Trophoblast cell (in vitro differentiated cells and primary cell): ENCODE results near the gene MRPS12.

Experiments used
- DNase-seq, 2 donors: peaks; one replicate each; pipeline ENCODE4 v3.0.0-alpha.2; 2016
- H2AFZ ChIP-seq: 2 replicates; pipeline ENCODE4 v1.6.1; 2013; ENCODE audit warnings: low read length, moderate library complexity, mild to moderate bottlenecking; ENCODE audit not compliant: insufficient read depth, poor library complexity
- H2AK5ac ChIP-seq: 2 replicates; pipeline ENCODE4 v1.6.1; 2013; ENCODE audit warnings: mild to moderate bottlenecking, low read length
- H2BK120ac ChIP-seq: 2 replicates; pipeline ENCODE4 v1.6.1; 2013; ENCODE audit warnings: low read length, mild to moderate bottlenecking, moderate library complexity; ENCODE audit not compliant: insufficient read depth, poor library complexity
- H2BK12ac ChIP-seq: 2 replicates; pipeline ENCODE4 v1.6.1; 2013; ENCODE audit warnings: mild to moderate bottlenecking, low read length, moderate library complexity
- H2BK5ac ChIP-seq: 2 replicates; pipeline ENCODE4 v1.6.1; 2013; ENCODE audit warnings: low read length, low read depth, moderate library complexity, mild to moderate bottlenecking; ENCODE audit not compliant: poor library complexity
- H3K14ac ChIP-seq: 2 replicates; pipeline ENCODE4 v1.6.1; 2013; ENCODE audit warnings: mild to moderate bottlenecking, low read length
- H3K18ac ChIP-seq: 2 replicates; pipeline ENCODE4 v1.6.1; 2013; ENCODE audit warnings: mild to moderate bottlenecking, low read length
- H3K23ac ChIP-seq: 2 replicates; pipeline ENCODE4 v1.6.1; 2013; ENCODE audit warnings: low read length
- H3K27ac ChIP-seq: 2 replicates; pipeline ENCODE4 v1.5.1; 2013; ENCODE audit warnings: low read depth, mild to moderate bottlenecking, inconsistent platforms, low read length, moderate library complexity
- H3K27me3 ChIP-seq: 2 replicates; pipeline ENCODE4 v1.6.1; 2013; ENCODE audit warnings: inconsistent platforms, mild to moderate bottlenecking, low read length, moderate library complexity; ENCODE audit not compliant: insufficient read depth
- H3K36me3 ChIP-seq, 2 experiments: 1 replicate in 1 of 2; 2 replicates in 1 of 2; pipeline ENCODE4 v1.6.1; 2013; ENCODE audit warnings: low read length in 2 of 2, mild to moderate bottlenecking in 2 of 2, moderate library complexity in 1 of 2; ENCODE audit not compliant: insufficient read depth in 2 of 2, control insufficient read depth in 1 of 2
- H3K4ac ChIP-seq: 2 replicates; pipeline ENCODE4 v1.6.1; 2013; ENCODE audit warnings: low read depth, mild to moderate bottlenecking, low read length, moderate library complexity
- H3K4me1 ChIP-seq, 2 experiments: 1 replicate in 1 of 2; 2 replicates in 1 of 2; pipeline ENCODE4 v1.6.1; 2013; ENCODE audit warnings: low read length in 2 of 2, mild to moderate bottlenecking in 2 of 2, moderate library complexity in 1 of 2; ENCODE audit not compliant: insufficient read depth in 2 of 2, control insufficient read depth in 1 of 2
- H3K4me2 ChIP-seq: 2 replicates; pipeline ENCODE4 v1.6.1; 2013; ENCODE audit warnings: inconsistent platforms, mild to moderate bottlenecking, low read length, moderate library complexity
- H3K4me3 ChIP-seq: 2 replicates; pipeline ENCODE4 v1.5.1; 2013; ENCODE audit warnings: mild to moderate bottlenecking, low read depth, low read length, inconsistent platforms
- H3K79me1 ChIP-seq: one replicate; pipeline ENCODE4 v1.6.1; 2013; ENCODE audit warnings: low read length
- H3K79me2 ChIP-seq: 2 replicates; pipeline ENCODE4 v1.6.1; 2013; ENCODE audit warnings: low read length, mild to moderate bottlenecking; ENCODE audit not compliant: control insufficient read depth, insufficient read depth, poor library complexity
- H3K9ac ChIP-seq: 2 replicates; pipeline ENCODE4 v1.6.1; 2013; ENCODE audit warnings: mild to moderate bottlenecking, low read length
- H3K9me3 ChIP-seq: 2 replicates; pipeline ENCODE4 v1.6.1; 2013; ENCODE audit warnings: low read depth, mild to moderate bottlenecking, control low read depth, inconsistent platforms, low read length; ENCODE audit not compliant: insufficient read depth
- H4K12ac ChIP-seq: 2 replicates; pipeline ENCODE4 v1.6.1; 2013; ENCODE audit warnings: low read depth, mild to moderate bottlenecking, low read length, moderate library complexity
- H4K8ac ChIP-seq: 2 replicates; pipeline ENCODE4 v1.6.1; 2013; ENCODE audit warnings: low read depth, mild to moderate bottlenecking, low read length, moderate library complexity
- H4K91ac ChIP-seq: one replicate; pipeline ENCODE4 v1.6.1; 2013; ENCODE audit warnings: low read depth, mild to moderate bottlenecking, low read length, moderate library complexity
- WGBS: extraction: QIAGEN DNeasy Blood & Tissue Kit; methylation state at CpG from one replicate; pipeline ENCODE4 v1.1.7; 2013; ENCODE audit warnings: missing lambda C conversion rate; ENCODE audit not compliant: insufficient read length, insufficient coverage; ENCODE audit errors: extremely low coverage; 5-methylcytosine and 5-hydroxymethylcytosine counted together

Gene MRPS12

DNA sequence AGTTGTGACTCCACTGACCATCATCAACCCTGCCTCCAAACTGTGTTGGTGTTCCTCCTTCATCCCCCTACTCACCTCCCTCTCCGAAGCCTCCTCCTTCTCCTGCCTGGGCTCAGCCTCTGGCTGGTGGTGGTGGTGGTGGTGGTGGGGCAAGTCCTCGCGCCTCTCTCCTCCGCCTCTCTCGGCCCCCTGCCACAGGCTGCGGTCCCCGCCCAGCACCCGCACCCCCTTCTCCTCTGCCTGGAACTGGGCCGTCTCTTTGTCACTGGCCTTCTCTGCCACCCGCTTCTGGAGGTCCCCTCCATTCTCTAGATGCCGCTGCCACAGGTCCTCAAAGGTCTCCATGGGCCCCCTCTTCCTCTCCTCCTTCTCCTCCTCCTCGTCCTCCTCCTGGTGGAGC is 20.3 kb upstream of the MRPS12 start:
- Histone ChIP-seq H2BK12ac (no peak overlapping the region), H2BK120ac (no peak overlapping the region), H3K23ac (no peak overlapping the region), H3K9me3 (peaks cover 5% of the 10 kb centered on the region), H3K4me1 (no peaks in the 10 kb centered on the region), H3K4me3 (no peak overlapping the region), H4K91ac (no peak overlapping the region), H3K27me3 (no peaks in the 10 kb centered on the region), H3K14ac (no peak overlapping the region), H3K4ac (no peak overlapping the region), H2AFZ (no peak overlapping the region), H3K18ac (no peak overlapping the region), H4K8ac (no peak overlapping the region), H3K36me3 (peaks cover 19 to 21% of the 10 kb centered on the region in 2 experiments), H4K12ac (no peak overlapping the region), H2AK5ac (no peak overlapping the region), H3K4me2 (no peak overlapping the region), H2BK5ac (no peak overlapping the region), H3K79me1 (no peaks in the 10 kb centered on the region), H3K9ac (no peak overlapping the region), H3K79me2 (no peaks in the 10 kb centered on the region), H3K27ac (no peak overlapping the region)
- DNase-seq: no peak
- no CpG with 5 or more reads among the region's 12 CpGs for WGBS

DNA sequence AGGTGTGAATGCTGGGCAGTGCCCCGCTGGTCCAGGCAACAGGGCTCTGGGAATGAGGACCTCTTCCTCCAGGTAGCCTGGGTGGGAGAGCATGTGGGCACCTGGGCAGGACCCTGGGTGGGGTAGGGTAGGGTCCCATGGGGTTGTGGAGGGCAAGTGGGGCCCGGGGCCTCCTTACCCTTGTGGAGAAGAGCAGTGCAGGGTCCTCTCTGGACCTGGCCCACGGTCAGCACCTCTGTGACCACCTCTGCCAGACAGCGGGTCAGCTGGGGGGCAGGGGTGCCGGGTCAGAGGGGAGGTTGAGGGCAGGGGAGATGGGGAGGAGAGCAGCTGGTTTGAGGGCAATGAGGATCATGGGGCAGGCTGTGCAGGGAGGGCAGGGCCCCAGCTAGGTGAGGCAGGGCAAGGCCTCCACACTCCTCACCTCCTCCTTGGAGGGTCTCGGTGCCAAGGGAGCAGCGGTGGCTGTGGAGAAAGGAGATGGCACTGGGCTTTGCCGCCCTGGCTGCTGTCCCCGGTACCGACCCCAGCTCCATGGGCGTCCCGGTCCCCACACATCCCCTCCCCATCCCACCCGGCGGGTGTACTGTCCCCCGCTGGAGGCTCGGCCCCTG is 19.2 kb upstream of the MRPS12 start:
- H3K4me2 ChIP-seq: no peak overlapping the region
- H3K14ac ChIP-seq: no peak overlapping the region
- H2BK120ac ChIP-seq: no peak overlapping the region
- H3K36me3 ChIP-seq: peaks cover 17 to 19% of the 10 kb centered on the region in 2 experiments
- H3K4me3 ChIP-seq: no peak overlapping the region
- H3K27ac ChIP-seq: no peak overlapping the region
- no peak overlapping the region for H4K8ac ChIP-seq
- H2AK5ac ChIP-seq: no peak overlapping the region
- H2BK12ac ChIP-seq: no peak overlapping the region
- H2AFZ ChIP-seq: no peak overlapping the region
- no peak overlapping the region for H3K23ac ChIP-seq
- no peaks in the 10 kb centered on the region for H3K4me1 ChIP-seq
- peaks cover 5% of the 10 kb centered on the region for H3K9me3 ChIP-seq
- no peaks in the 10 kb centered on the region for H3K79me1 ChIP-seq
- no peaks in the 10 kb centered on the region for H3K27me3 ChIP-seq
- no peak overlapping the region for H4K91ac ChIP-seq
- H4K12ac ChIP-seq: no peak overlapping the region
- H3K9ac ChIP-seq: no peak overlapping the region
- no peak overlapping the region for H3K4ac ChIP-seq
- no peak overlapping the region for H3K18ac ChIP-seq
- no peaks in the 10 kb centered on the region for H3K79me2 ChIP-seq
- no peak overlapping the region for H2BK5ac ChIP-seq
- DNase-seq: no peak
- WGBS: no CpG with 5 or more reads among the region's 16 CpGs

GRCh38 chr19:38912600-38913514 is 17.9 kb upstream of the MRPS12 start:
- DNase-seq: no peak
- no CpG with 5 or more reads among the region's 12 CpGs for WGBS

GRCh38 chr19:38913958-38914357 is 16.8 kb upstream of the MRPS12 start:
- Histone ChIP-seq H3K4me2 (no peak overlapping the region), H2AFZ (no peak overlapping the region), H2BK5ac (no peak overlapping the region), H3K23ac (no peak overlapping the region), H3K14ac (no peak overlapping the region), H3K27ac (no peak overlapping the region), H3K4ac (no peak overlapping the region), H3K4me3 (no peak overlapping the region), H3K79me1 (no peaks in the 10 kb centered on the region), H2AK5ac (no peak overlapping the region), H3K36me3 (peaks cover 3 to 12% of the 10 kb centered on the region in 2 experiments), H4K91ac (no peak overlapping the region), H4K8ac (no peak overlapping the region), H2BK12ac (no peak overlapping the region), H2BK120ac (no peak overlapping the region), H3K27me3 (no peaks in the 10 kb centered on the region), H3K79me2 (no peaks in the 10 kb centered on the region), H3K9ac (no peak overlapping the region), H3K18ac (no peak overlapping the region), H3K4me1 (no peaks in the 10 kb centered on the region), H3K9me3 (peaks cover 2% of the 10 kb centered on the region), H4K12ac (no peak overlapping the region)
- DNase-seq: no peak
- WGBS: no CpG with 5 or more reads among the region's 8 CpGs

More at GRCh38 chr19:38912600-38913514, 17.9 kb upstream of the MRPS12 start:
- Histone ChIP-seq H3K14ac (no peak overlapping the region), H3K18ac (no peak overlapping the region), H3K4me2 (no peak overlapping the region), H2AK5ac (no peak overlapping the region), H3K23ac (no peak overlapping the region), H3K27me3 (no peaks in the 10 kb centered on the region), H2BK120ac (no peak overlapping the region), H2AFZ (no peak overlapping the region), H3K79me2 (no peaks in the 10 kb centered on the region), H4K8ac (no peak overlapping the region), H4K12ac (no peak overlapping the region), H3K79me1 (no peaks in the 10 kb centered on the region), H3K36me3 (peaks cover 5 to 9% of the 10 kb centered on the region in 2 experiments), H3K9me3 (peaks cover 4% of the 10 kb centered on the region), H2BK12ac (no peak overlapping the region), H3K9ac (no peak overlapping the region), H3K4me1 (no peaks in the 10 kb centered on the region), H3K4me3 (no peak overlapping the region), H3K27ac (no peak overlapping the region), H2BK5ac (no peak overlapping the region), H4K91ac (no peak overlapping the region), H3K4ac (no peak overlapping the region)
